Erythroblast (primary cell): ENCODE measurements around the gene TK2.

Experiments
- GATA1 ChIP-seq: IDR thresholded peaks from 2 replicates; pipeline ENCODE4 v1.6.1; 2011; ENCODE audit warnings: low read depth, mild to moderate bottlenecking, control low read depth, low read length, moderate library complexity
- POLR2A ChIP-seq: IDR thresholded peaks from 2 replicates; pipeline ENCODE4 v1.6.1; 2011; ENCODE audit warnings: mild to moderate bottlenecking, low read length

- TF ChIP-seq POLR2A (no peak), GATA1 (no peak)
Observed at GRCh38 chr16:66516509-66516807, 33.5 kb downstream of the TK2 start.
